Activated CD8-positive, alpha-beta memory T cell treated with anti-CD3 and anti-CD28 coated beads, Interleukin-2, amount 10 ng/mL, durations not matched to agents 7 days and 5 days (primary cell): ENCODE results near the gene PPA1. TPM values are rescaled to one million over a fixed set of nuclear protein-coding genes. Genes with fewer than 3 reads are reported as not detected.
"Not testable (repeated sequence)": the region's sequence is repeated elsewhere in the genome, so short reads cannot be mapped to it uniquely, and the experiment has no call there.

Experiments used
- ATAC-seq: fragments of 150-1000 bp; cut with Tn5 transposase; one replicate; pipeline ENCODE4 v1.10.0; 2021; ENCODE audit warnings: moderate library complexity
- CTCF ChIA-PET: fragments of 350-600 bp; sonication (Branson Sonifier 250); formaldehyde crosslinking; loops from one replicate; lab custom pipeline; 2021; ENCODE audit warnings: antibody characterized with exemption; lab: Charles Lee
- DNase-seq: peaks from one replicate; pipeline ENCODE4 v3.0.0-alpha.2; 2020
- H3K27ac Mint-ChIP-seq: one replicate; pipeline ENCODE4 v1.8.0; 2021; ENCODE audit warnings: mild to moderate bottlenecking, mixed read lengths
- H3K27me3 Mint-ChIP-seq: one replicate; pipeline ENCODE4 v1.8.0; 2021; ENCODE audit warnings: mixed read lengths
- H3K36me3 Mint-ChIP-seq: one replicate; pipeline ENCODE4 v1.8.0; 2021; ENCODE audit warnings: mild to moderate bottlenecking, mixed read lengths
- H3K4me1 Mint-ChIP-seq: one replicate; pipeline ENCODE4 v1.8.0; 2021; ENCODE audit warnings: mixed read lengths
- H3K4me3 Mint-ChIP-seq: one replicate; pipeline ENCODE4 v1.8.0; 2021; ENCODE audit warnings: mild to moderate bottlenecking, moderate library complexity, mixed read lengths
- H3K9me3 Mint-ChIP-seq: one replicate; pipeline ENCODE4 v1.8.0; 2022; ENCODE audit warnings: low read depth, mixed read lengths
- total RNA-seq, 2 experiments: library from RNA; stranded (reverse); gene quantifications; one replicate each; pipeline ENCODE4 v1.2.3, GENCODE V29; 2021

Gene PPA1
- total RNA-seq, 2 experiments from 2014 or later: 157 to 192 TPM

DNA sequence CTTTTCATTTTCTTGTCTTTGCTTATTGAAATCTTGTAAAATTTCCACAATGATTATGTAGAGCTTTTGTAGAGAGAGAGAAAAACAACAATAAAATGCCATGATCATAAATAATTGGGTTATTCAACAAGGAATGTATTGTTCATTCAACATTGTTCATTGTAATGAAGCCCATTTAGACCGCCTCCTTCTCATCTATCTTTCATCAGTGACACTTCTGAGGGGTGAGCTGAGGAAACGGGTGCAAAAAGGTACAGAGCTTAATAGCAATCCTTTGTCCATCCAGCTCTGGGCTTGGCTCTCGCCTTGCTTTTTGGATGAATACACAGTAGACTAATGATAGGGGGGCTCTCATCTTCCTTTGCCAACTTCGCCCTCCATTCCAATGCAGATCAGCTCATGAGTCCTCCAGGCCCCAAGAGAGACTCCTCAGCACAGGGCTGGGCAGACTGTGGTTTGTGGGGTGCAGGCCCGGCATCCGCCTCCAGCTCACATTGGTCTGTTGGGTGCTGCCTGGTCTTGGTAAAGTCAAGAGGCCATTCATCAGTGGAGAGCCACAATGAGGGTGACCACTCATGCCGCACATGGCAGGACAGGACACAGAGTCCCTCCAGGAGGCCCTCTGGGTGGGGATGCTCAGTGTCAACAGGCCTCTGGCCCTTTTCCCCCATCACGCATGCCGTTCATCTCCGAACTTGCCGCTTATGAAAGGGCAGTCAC lies 17.9 kb upstream of the PPA1 start:
- peaks cover 7% of the 10 kb centered on the region for H3K4me1 Mint-ChIP-seq
- peaks cover 56% of the 10 kb centered on the region for H3K27me3 Mint-ChIP-seq
- no peak overlapping the region for H3K27ac Mint-ChIP-seq
- no peaks in the 10 kb centered on the region for H3K36me3 Mint-ChIP-seq
- no peak overlapping the region for H3K4me3 Mint-ChIP-seq
- no peak for DNase-seq
- H3K9me3 Mint-ChIP-seq: no peaks in the 10 kb centered on the region
- CTCF ChIA-PET: interaction anchor here (0.8 kb wide), 1 partner anchor 113 kb away, joined by 3 read pairs; no protein-coding TSS in a partner anchor
- no peak for ATAC-seq

DNA sequence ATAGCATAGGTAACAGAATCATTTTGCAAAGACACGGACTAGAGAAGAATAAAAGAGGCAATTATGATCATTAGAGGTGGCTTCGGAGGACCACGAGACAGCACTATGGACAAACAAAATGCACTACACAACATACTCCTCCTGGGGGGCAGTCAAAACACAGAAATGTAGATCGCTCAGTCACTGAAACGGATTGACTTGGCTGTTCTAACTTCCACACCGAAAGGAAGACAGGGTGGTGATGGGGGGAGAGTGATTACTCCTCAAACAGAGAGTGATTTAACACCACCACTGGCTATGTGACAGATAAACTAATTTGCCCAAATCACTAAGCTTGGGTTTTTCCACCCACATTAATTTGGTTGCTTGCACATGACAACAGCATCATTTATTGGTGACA lies 14.1 kb upstream of the PPA1 start:
- Mint-ChIP-seq H3K27ac (no peak overlapping the region), H3K27me3 (peaks cover 45% of the 10 kb centered on the region), H3K36me3 (no peaks in the 10 kb centered on the region), H3K4me3 (no peak overlapping the region), H3K9me3 (no peaks in the 10 kb centered on the region), H3K4me1 (no peaks in the 10 kb centered on the region)
- DNase-seq (no peak), ATAC-seq (no peak)
- CTCF ChIA-PET: interaction anchor here (0.7 to 1.6 kb wide), 3 partner anchors 10 to 117 kb away, joined by 3 to 4 read pairs (median 4); partner anchors contain the start of gene PPA1

DNA sequence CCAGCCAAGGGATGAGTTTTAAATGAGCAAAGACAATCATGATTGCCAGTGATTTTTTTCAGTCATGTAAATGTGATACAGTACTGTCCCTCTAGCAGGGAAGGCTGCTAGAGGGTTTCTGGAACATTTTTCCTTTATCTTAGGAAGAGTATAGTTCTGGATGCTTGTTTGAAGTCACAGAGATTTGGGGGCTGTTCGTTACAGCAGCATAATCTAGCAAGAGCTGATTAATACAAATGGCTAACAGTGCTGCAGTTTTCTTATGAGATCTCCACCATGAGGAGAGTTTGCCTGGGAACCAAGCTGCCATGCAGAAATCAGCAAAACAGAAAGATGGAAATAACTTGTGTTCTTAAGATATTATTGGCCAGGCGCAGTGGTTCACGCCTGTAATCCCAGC lies 7.9 kb upstream of the PPA1 start:
- ATAC-seq (no peak), DNase-seq (no peak)
- H3K36me3 Mint-ChIP-seq: peaks cover 2% of the 10 kb centered on the region
- CTCF ChIA-PET: no interaction called here
- no peak overlapping the region for H3K27ac Mint-ChIP-seq
- peaks cover 26% of the 10 kb centered on the region for H3K27me3 Mint-ChIP-seq
- H3K4me3 Mint-ChIP-seq: no peak overlapping the region
- no peaks in the 10 kb centered on the region for H3K9me3 Mint-ChIP-seq
- no peaks in the 10 kb centered on the region for H3K4me1 Mint-ChIP-seq

DNA sequence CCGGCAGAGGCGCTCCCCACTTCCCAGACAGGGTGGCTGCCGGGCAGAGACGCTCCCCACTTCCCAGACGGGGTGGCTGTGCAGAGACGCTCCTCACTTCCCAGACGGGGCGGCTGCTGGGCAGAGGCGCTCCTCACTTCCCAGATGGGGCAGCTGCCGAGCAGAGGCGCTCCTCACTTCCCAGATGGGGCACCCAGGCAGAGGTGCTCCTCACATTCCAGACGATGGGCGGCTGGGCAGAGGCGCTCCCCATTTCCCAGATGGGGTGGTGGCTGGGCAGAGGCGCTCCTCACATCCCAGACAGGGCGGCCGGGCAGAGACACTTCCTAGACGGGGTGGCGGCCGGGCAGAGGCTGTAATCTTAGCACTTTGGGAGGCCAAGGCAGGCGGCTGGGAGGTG lies 6.8 kb upstream of the PPA1 start:
- H3K9me3 Mint-ChIP-seq, H3K36me3 Mint-ChIP-seq: not testable (repeated sequence)

DNA sequence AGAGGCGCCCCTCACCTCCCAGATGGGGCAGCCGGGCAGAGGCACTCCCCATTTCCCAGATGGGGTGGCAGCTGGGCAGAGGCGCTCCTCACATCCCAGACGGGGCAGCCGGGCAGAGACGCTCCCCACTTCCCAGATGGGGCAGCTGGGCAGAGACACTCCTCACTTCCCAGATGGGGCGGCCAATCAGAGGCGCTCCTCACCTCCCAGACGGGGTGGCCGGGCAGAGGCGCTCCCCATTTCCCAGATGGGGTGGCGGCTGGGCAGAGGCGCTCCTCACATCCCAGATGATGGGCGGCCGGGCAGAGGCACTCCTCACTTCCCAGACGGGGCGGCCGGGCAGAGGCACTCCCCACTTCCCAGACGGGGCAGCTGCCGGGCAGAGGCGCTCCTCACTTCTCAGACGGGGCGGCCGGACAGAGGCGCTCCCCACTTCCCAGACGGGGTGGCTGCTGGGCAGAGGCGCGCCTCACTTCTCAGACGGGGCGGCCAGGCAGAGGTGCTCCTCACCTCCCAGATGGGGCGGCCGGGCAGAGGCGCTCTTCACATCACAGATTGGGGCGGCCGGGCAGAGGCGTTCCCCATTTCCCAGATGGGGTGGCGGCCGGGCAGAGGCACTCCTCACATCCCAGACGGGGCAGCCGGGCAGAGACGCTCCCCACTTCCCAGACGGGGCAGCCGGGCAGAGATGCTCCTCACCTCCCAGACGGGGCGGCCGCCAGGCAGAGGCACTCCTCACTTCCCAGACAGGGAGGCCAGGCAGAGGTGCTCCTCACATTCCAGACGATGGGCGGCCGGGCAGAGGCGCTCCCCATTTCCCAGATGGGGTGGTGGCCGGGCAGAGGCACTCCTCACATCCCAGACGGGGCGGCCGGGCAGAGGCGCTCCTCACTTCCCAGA lies 6.1 kb upstream of the PPA1 start:
- H3K4me1 Mint-ChIP-seq, CTCF ChIA-PET, H3K4me3 Mint-ChIP-seq, DNase-seq, H3K9me3 Mint-ChIP-seq, ATAC-seq, H3K36me3 Mint-ChIP-seq, H3K27ac Mint-ChIP-seq: not testable (repeated sequence)
- peaks cover 13% of the 10 kb centered on the region for H3K27me3 Mint-ChIP-seq

More for the DNA sequence above, 6.8 kb upstream of the PPA1 start:
- H3K27me3 Mint-ChIP-seq: peaks cover 20% of the 10 kb centered on the region
- ATAC-seq, DNase-seq, CTCF ChIA-PET, H3K4me1 Mint-ChIP-seq, H3K4me3 Mint-ChIP-seq, H3K27ac Mint-ChIP-seq: not testable (repeated sequence)

GRCh38 chr10:70237958-70238536 lies 4.8 kb upstream of the PPA1 start:
- not testable (repeated sequence) for H3K36me3 Mint-ChIP-seq, H3K4me3 Mint-ChIP-seq, H3K27me3 Mint-ChIP-seq, ATAC-seq, DNase-seq, H3K27ac Mint-ChIP-seq, H3K9me3 Mint-ChIP-seq
- CTCF ChIA-PET: interaction anchor here (1.1 kb wide), 1 partner anchor 65 kb away, joined by 3 read pairs; no protein-coding TSS in a partner anchor
- H3K4me1 Mint-ChIP-seq: peaks cover 12% of the 10 kb centered on the region

DNA sequence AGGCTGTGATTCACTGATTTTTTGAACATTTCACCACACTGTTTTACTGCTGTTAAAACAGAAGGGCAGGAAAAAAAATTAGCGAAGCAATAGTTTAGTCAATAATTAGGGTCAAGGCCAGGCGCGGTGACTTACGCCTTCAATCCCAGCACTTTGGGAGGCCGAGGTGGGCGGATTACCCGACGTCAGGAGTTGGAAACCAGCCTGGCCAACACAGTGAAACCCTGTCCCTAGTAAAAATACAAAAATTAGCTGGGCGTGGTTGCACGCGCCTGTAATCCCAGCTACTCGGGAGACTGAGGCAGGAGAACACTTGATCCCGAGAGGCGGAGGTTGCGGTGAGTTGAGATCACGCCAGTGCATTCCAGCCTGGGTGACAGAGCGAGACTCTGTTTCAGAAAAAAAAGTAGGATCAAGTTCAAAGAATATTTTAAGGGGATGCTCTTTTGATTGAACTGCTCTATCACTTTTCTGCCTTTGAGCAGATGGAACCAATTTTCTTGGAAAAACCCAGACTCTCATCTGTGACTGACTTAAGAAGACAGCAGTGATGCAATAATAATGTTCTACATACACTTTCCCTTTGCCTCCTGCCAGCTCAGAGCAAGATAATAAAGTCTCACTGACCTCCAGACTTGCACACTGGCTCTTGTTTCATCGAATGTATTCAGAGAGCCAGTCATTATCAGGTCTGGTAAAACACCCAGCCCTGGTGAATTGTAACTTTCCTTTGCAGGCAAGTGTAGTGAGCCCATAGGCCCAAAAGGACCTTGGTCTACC lies 1.6 kb upstream of the PPA1 start:
- Mint-ChIP-seq H3K27me3 (no peaks in the 10 kb centered on the region), H3K4me1 (peaks cover 28% of the 10 kb centered on the region), H3K4me3 (peak overlapping the region; percentile 34), H3K9me3 (no peaks in the 10 kb centered on the region), H3K36me3 (peaks cover 9% of the 10 kb centered on the region), H3K27ac (no peak overlapping the region)
- no peak for ATAC-seq
- DNase-seq: no peak
- CTCF ChIA-PET: interaction anchor here (1.2 to 20.4 kb wide), 2 partner anchors 38 to 126 kb away, joined by 3 to 512 read pairs; no protein-coding TSS in a partner anchor

GRCh38 chr10:70233939-70234300 lies 691 bp upstream of the PPA1 start:
- no peak for DNase-seq
- no peaks in the 10 kb centered on the region for H3K27me3 Mint-ChIP-seq
- peak overlapping the region; percentile 88 for H3K4me3 Mint-ChIP-seq
- H3K27ac Mint-ChIP-seq: peak overlapping the region; percentile 89
- peaks cover 38% of the 10 kb centered on the region for H3K4me1 Mint-ChIP-seq
- CTCF ChIA-PET: interaction anchor here (0.9 to 20.4 kb wide), 5 partner anchors 12 to 127 kb away, joined by 3 to 512 read pairs (median 4); no protein-coding TSS in a partner anchor
- peaks cover 17% of the 10 kb centered on the region for H3K36me3 Mint-ChIP-seq
- no peak for ATAC-seq
- H3K9me3 Mint-ChIP-seq: no peaks in the 10 kb centered on the region

- no peaks in the 10 kb centered on the region for H3K9me3 Mint-ChIP-seq
- H3K36me3 Mint-ChIP-seq: peaks cover 22% of the 10 kb centered on the region
- H3K27me3 Mint-ChIP-seq: no peaks in the 10 kb centered on the region
- no peak for ATAC-seq
- peaks cover 49% of the 10 kb centered on the region for H3K4me1 Mint-ChIP-seq
- no peak for DNase-seq
- H3K27ac Mint-ChIP-seq: peak overlapping the region; percentile 86
- H3K4me3 Mint-ChIP-seq: peak overlapping the region; percentile 88
- CTCF ChIA-PET: interaction anchor here (0.7 to 20.4 kb wide), 12 partner anchors 10 to 149 kb away, joined by 3 to 512 read pairs (median 4); no protein-coding TSS in a partner anchor
Observed at GRCh38 chr10:70232859-70233108, 445 bp downstream of the PPA1 start.

DNA sequence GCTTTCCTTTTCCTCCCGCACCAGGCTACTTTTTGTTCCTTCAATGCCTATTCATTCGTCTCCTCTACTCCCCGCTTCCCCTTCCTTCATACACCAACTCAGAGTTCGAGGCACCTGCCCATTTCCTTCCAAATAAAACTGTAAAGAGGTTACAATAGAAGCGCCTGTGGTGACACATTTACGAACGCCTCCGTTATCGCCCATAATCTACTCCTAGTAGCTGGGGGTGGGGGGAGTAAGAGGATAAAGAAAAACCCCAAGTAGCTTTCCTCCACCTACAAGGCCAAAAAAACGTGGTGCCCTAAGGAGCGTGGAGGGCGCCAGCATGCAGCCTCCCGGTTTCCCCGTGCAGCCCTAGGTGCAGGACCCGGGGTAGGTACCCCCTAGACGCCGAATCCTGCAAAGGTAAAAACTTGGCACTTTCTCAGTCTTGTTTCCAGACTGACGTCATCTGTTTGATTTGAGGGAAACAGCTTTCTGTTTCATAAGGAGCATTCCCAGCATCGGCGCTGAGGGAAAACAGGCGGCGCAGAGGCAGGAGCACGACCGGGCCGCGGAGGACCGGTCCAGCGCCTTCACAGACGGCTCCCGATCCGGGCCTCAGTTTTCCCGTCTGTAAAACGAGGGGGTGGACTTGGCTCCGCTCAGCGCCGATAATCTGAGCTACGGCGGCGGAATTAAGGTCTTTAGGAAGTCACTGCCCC lies 922 bp downstream of the PPA1 start:
- peak; percentile 66 for DNase-seq
- CTCF ChIA-PET: interaction anchor here (0.7 to 20.4 kb wide), 16 partner anchors 10 to 173 kb away, joined by 3 to 512 read pairs (median 4); no protein-coding TSS in a partner anchor
- peak; percentile 8 for ATAC-seq
- Mint-ChIP-seq H3K36me3 (peaks cover 22% of the 10 kb centered on the region), H3K9me3 (no peaks in the 10 kb centered on the region), H3K4me3 (peak overlapping the region; percentile 88), H3K27me3 (no peaks in the 10 kb centered on the region), H3K27ac (peak overlapping the region; percentile 86), H3K4me1 (peaks cover 51% of the 10 kb centered on the region)

DNA sequence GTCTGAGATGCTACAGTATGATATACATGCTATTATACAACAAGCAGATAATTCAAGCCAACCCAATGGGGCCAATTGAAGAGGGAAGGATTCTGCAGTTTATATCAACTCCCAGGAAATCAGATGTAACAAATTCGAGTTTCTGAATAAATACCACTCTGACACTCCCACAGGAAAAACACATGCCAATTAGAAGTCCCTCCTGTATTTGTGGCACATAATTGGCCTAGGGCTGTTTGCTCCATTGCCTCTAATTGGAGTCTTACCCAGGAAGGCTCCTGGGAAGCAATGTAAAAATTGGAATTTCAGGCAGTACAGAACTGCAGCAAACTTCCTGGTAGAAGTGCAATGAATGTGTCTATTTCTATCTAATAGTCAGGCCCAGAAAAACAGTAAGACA lies 4.7 kb downstream of the PPA1 start:
- H3K4me1 Mint-ChIP-seq: peaks cover 63% of the 10 kb centered on the region
- CTCF ChIA-PET: interaction anchor here (1.0 to 20.4 kb wide), 2 partner anchors 82 to 133 kb away, joined by 3 to 512 read pairs; partner anchors contain the start of gene TYSND1
- DNase-seq (no peak), ATAC-seq (no peak)
- H3K27ac Mint-ChIP-seq: no peak overlapping the region
- no peaks in the 10 kb centered on the region for H3K27me3 Mint-ChIP-seq
- no peak overlapping the region for H3K4me3 Mint-ChIP-seq
- H3K9me3 Mint-ChIP-seq: no peaks in the 10 kb centered on the region
- H3K36me3 Mint-ChIP-seq: peaks cover 31% of the 10 kb centered on the region
